Stimulated activated CD8-positive, alpha-beta memory T cell treated with anti-CD3 and anti-CD28 coated beads, Interleukin-7, amount 100 ng/mL, for 48 hours (primary cell): ENCODE results near the gene CYP27A1.
"Not testable (repeated sequence)": the region's sequence is repeated elsewhere in the genome, so short reads cannot be mapped to it uniquely, and the experiment has no call there.

ENCODE experiments used
- DNase-seq, 2 donors: peaks; one replicate each; pipeline ENCODE4 v3.0.0-alpha.2; 2020; ENCODE audit warnings: low read depth in 1 of 2; ENCODE audit errors: extremely low read depth in 1 of 2

The CYP27A1 gene

DNA sequence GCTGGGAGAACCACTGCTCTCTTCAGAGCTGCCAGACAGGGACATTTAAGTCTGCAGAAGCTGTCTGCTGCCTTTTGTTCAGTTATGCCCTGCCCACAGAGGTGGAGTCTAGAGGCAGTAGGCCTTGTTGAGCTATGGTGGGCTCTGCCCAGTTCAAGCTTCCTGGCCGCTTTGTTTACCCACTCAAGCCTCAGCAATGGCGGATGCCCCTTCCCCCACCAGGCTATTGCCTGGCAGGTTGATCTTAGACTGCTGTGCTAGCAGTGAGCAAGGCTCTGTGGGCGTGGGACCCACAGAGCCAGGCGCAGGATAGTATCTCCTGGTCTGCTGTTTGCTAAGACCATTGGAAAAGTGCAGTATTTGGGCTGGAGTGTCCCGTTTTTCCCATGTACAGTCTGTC lies 9.2 kb upstream of the CYP27A1 start:
- not testable (repeated sequence) for DNase-seq

GRCh38 chr2:218773881-218774280 lies 8.1 kb upstream of the CYP27A1 start:
- no peak for DNase-seq

- no peak for DNase-seq
Observed at GRCh38 chr2:218776488-218776887, 5.5 kb upstream of the CYP27A1 start.

DNA sequence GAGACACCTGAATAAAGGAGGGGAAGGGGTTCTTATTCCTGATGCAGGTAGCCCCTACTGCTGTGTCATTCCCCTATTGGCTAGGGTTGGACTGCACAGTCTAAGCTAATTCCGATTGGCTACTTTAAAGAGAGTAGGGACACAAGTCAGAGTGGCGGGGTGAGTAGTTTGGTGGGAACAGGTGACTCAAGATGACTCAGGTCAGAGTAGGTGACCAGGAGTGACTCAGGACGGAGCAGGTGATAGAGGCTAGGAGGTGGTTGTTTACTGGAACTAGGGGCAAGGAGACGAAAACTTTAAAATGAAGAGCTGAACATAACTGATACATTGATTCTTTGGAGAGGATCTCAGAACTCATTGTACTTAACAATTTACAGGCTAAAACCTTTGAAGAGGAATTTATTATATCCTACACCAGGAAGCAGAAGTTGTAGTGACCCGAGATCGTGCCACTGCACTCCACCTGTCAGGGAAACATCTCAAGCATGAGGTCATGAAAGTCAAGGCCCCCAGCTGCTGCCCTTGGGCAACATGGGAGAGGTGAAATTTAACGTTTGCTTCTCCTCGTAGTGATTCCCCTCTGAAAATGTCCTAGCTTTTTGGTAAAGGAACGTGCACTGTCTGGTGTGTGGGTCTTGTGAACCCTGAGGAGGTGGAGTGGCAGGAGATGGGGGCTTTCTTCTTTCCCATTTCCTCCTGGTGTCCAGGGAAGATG lies 4.5 kb upstream of the CYP27A1 start:
- no peak for DNase-seq

- no peak for DNase-seq
Observed at GRCh38 chr2:218780046-218780445, 1.9 kb upstream of the CYP27A1 start.

GRCh38 chr2:218780851-218781690 lies 876 bp upstream of the CYP27A1 start:
- DNase-seq = no peak

GRCh38 chr2:218782528-218782844 lies 539 bp downstream of the CYP27A1 start:
- DNase-seq = no peak

DNA sequence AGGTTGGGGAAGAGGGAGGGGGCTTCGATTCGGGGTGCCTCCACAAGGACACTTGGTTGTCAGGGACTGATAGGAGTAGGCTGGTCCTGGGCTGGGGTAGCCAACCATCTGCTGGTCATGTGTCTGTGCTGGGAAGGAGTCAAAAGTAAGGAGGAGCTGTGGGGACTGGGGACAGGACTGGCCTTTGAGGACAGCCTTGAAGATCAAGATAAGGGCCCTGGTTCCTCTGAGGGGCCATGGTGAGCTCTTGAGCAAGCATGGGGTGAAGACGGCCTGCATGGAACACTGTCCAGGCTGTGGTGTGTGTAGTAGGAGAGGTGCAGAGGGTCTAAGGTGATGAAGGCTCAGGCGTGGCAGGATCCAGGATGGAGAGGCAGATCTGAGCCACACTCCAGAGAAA lies 1.7 kb downstream of the CYP27A1 start:
- no peak for DNase-seq

DNA sequence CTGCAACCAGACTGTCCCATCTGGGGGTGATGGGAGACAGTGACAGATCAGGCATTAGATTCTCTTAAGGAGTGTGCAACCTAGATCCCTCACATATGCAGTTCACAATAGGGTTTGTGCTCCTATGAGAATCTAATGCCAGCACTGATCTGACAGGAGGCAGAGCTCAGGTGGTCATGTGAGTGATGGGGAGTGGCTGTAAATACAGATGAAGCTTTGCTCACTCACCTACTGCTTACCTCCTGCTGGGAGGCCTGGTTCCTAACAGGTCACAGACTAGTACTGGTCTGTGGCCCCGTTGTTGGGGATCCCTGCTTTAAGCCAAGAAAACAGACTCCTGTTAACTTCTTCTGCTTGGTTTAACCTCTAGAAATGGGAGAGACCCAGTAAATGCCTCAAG lies 3.2 kb downstream of the CYP27A1 start:
- DNase-seq = no peak

- no peak for DNase-seq
Observed at GRCh38 chr2:218786133-218786532, 4.2 kb downstream of the CYP27A1 start.

GRCh38 chr2:218788529-218789255 lies 6.7 kb downstream of the CYP27A1 start:
- no peak for DNase-seq

DNA sequence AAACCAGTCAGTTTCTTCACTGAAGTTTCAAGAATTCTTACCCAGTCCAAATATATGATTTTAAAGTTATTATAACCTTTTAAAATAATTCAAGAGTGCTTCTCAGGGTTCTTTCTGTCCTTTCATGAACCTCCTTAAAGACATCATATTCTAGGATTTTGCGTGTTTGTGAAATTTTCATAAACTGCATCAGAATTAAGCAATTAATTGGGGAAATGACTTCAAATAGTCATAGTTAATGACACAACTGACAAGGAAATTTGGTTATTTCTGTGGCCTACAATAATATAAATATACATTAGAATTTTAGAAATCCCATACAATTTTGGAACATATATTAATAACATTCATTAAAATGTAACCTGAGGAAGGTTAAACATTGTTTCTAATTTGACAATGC lies 10.5 kb downstream of the CYP27A1 start:
- DNase-seq = no peak

DNA sequence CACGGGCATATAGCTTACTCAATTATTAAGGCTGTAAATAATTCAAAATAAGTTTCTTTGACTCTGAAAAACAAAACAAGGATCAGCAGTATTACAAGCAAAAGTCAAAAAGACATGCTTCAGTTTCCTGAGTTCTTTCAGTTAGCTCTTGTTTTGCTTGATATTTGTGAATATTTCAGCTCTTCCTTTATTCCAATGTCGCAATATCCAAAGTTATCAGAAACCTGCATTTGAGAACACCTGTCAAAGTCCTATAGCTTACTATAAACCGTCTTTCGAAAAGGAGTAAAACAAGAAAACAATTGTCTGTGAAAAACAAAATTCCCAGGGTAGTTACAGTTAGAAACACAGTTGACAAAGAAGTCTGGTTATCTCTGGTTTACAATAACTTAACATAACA lies 14.7 kb downstream of the CYP27A1 start:
- no peak for DNase-seq

DNA sequence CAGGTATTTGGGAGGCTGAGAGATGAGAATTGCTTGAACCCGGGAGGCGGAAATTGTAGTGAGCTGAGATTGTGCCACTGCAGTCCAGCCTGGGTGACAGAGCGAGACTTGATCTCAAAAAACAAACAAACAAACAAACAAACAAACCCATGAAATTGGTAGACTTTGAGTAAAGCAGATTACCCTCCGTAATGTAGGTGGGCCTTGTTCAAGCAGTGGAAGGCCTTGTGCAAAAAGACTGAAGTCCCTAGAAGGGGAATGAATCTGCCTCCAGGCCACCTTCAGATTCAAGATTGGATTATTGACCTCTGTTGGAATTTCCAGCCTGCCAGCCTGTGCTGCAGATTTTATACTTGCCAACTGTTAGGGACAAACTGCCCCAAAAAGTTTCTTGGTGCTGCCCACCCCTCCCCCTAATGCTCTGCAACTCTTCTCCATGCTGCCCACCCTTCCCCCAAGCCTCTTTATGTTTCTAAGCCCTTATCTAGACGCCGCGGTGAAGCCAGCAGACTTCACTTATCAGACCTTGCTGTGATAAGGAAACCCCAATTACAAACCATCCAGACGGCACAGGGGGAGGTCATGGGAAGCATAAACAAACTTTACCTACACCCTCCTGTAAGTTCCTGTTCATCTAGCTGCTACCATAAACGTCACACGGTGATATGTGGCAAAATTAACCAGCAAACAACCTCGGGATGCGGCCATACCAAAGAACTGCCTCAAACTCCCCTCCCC lies 17.0 kb downstream of the CYP27A1 start:
- DNase-seq = no peak

GRCh38 chr2:218799990-218800389 lies 18.0 kb downstream of the CYP27A1 start:
- DNase-seq = no peak

GRCh38 chr2:218802386-218802994 lies 20.5 kb downstream of the CYP27A1 start:
- no peak for DNase-seq

DNA sequence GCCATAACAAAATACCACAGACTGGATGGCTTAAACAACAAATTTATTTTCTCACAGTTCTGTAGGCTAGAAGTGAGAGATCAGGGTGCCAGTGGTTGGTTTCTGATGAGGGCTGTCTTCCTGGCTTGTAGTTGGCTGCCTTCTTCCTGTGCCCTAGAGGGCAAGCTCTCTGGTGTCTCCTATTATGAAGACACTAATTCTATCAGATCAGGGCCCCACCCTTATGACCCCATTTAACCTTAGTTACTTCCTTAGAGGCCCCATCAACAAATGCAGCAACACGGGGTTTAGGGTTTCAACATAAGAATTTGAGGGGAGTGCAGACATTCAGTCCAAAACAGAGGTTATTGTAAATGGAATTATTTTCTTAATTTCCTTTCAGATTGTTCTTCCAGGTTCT lies 22.9 kb downstream of the CYP27A1 start:
- no peak for DNase-seq

- no peak for DNase-seq
Observed at GRCh38 chr2:218805627-218806026, 23.7 kb downstream of the CYP27A1 start.

- DNase-seq = no peak
Observed at GRCh38 chr2:218806346-218806978, 24.5 kb downstream of the CYP27A1 start.

DNA sequence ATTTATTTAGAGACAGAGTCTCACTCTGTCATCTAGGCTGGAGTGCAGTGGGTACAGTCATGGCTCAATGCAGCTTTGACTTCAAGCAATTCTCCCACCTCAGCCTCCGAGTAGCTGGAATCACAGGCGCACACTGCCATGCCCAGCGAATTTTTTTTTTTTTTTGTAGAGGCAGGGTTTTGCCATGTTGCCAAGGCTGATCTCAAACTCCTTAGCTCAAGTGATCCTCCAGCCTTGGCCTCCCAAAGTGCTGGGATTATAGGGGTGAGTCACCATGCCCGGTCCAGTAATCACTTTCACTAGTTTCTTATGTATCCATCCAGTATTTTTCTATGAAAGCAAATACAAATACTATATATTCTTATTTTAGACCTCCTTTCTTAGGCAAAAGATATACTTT lies 25.7 kb downstream of the CYP27A1 start:
- no peak for DNase-seq
